B cell (primary cell): ENCODE results near the gene KIF3C.

ENCODE experiments used
- CTCF ChIP-seq: fragments of 200-600 bp; IDR thresholded peaks from one replicate; pipeline ENCODE4 v1.8.0; 2022; ENCODE audit warnings: antibody characterized with exemption, mild to moderate bottlenecking
- EZH2 ChIP-seq: IDR thresholded peaks from 2 replicates; pipeline ENCODE4 v1.6.1; 2012; ENCODE audit warnings: borderline replicate concordance, low read depth, mild to moderate bottlenecking, moderate library complexity, low read length; ENCODE audit not compliant: insufficient read depth, poor library complexity, severe bottlenecking

- TF ChIP-seq CTCF (no peak), EZH2 (no peak)
Measured at GRCh38 chr2:25954199-25954752, 28.0 kb downstream of the KIF3C start.
